Left forelimb (tissue), 1 donor: ENCODE results near the gene RBBP5.

ENCODE experiments used
- DNase-seq: peaks from one replicate; pipeline ENCODE4 v3.0.0-alpha.2; 2018; ENCODE audit warnings: low spot score

Gene RBBP5

DNA sequence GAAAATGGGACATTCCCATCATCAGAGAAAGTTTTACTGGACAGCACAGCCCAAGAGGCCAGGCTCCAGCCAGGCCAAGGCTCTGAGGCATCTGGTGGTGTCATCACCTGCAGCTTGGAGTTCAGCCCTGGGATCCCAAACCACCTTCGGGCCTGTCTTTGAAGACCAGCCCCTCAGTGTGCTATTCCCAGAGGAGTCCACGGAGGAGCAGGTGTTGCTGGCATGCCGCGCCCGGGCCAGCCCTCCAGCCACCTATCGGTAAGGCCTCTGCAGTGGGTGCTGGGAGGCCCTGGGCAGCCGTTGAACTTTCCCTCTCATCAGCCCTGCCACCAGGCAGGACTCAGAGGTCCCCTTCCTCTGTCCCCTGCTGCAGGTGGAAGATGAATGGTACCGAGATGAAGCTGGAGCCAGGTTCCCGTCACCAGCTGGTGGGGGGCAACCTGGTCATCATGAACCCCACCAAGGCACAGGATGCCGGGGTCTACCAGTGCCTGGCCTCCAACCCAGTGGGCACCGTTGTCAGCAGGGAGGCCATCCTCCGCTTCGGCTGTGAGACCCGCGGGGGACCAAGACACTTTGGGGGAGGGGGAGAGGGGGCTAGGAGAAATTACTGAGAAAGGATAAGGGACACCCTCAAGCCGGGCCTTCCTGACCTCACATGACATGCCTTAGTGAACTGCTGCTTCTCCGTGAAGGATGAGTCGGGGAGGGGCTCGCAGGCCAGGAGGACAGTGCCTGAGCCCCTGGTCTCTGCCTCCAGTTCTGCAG lies 63.8 kb downstream of the RBBP5 start:
- no peak for DNase-seq

DNA sequence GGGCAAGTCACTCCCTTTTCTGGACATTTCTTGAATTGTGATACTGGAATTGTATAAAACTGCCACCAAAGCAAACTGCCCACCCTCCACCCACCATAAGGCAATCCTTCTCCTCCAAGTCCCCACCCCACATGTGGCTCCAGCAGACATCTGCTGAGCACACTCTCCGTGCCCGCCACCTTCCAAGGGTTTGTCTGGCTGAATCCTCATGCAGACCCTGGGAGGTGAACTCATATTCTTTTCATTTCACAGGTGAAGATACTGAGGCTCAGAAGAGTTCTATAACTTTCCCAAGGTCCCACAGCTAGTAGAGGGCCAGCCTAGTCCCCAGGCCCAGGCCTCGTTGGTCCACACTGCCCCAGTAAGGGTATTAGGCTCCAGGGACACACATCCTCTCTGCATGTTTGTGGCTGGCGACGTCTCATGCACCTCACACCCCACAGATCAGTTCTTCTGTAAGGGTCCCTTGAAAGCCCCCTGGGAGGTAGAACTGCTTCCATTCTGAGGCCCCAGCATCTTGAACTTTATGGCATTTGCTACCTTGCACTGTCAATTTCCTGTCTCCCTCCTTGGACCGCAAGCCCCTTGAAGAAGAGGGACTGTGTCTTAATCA lies 64.7 kb downstream of the RBBP5 start:
- no peak for DNase-seq

DNA sequence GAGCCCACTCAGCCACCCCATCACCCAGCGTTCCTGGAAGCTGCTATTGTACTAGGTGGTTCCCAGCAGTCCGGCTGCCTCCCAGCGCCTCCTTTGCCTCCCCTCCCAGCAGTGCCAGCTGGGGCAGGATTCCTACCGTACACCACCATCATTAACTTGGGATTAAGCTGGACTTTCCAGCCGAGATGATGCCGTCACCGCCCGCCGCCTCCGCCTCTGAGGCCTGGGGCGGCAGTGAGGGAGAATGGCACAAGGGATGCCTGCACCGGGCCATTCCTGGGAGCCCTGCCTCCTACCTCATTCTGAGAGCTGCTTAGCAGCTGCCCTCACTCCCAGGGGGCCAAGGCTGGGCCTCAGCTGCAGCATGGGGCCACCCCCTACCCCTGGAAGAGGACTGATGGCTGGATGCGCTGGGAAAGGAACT lies 65.6 kb downstream of the RBBP5 start:
- no peak for DNase-seq

DNA sequence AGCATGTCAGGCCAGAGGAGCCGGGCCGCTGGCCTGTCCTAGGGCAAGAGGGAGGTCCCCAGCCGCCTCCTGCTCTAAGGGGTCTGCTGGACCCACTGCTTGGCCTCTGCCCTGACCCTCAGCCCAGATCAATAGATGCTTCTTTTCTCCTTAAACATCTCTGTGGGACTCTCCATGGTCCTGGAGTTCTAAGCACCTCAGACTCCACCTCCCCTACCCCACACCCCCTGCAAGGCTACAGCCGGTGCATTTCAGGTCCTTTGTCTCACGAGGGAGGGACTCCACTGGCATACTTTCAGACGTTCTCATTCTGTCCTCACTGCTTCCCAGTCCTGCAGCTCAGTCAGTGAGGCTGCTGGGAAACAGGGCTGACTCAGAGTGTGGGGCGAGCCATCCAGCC lies 67.8 kb downstream of the RBBP5 start:
- no peak for DNase-seq

DNA sequence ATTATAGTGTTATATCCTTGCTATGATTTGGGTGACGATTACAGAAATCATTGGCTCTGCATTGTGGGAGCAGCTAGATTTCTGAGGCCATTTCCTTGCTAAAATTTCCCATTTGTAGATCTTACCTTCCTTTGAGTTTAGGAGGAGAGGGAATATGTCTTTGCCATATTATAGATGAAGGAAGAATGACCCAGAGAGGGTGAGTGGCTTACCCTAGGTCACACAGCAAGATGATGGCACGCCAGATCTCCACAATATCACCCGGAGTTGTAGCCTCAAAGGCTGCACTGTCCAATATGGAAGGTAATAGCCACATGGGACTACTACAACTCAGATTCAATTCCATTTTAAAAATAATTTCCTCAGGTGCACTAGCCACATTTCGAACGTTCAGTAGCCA lies 68.5 kb downstream of the RBBP5 start:
- DNase-seq, result no peak

DNA sequence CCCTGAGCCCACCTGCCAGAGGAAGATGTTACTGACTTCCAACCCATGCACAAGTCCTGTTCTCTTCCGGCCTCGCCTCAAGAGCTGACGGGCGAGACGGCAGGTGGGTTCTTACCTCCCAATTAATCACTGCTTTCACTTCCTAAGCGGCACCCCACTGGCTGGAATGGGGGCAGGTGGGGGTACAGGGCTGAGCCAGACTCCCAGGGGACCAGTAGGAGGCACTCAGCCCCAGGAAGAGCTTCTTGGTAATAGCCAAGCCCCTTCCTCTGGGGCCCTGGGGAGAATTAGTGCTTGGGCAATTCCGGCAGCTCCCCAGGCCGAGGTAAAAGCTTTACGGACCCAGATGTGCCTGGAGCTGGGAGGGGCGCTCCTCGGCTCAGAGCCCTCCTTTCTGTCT lies 69.1 kb downstream of the RBBP5 start:
- no peak for DNase-seq

DNA sequence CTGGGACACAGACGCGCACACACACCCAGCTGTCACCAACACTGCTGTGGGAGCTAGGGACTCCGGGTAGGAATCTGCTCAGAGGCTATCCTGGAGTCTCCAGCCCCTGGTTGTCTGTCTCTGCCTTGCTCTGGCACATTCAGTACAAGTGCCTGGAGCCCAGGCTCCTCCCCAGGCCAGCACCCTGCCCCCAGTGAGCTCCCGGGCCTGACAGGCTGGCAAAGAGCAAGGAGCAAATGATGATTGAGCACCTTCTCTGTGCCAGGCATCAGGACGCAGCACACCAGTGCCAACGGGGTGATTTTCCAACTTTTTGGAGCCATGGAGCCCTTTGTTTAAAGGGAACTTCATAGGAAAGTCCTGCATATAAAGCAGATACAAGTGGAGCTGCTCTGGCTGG lies 72.3 kb downstream of the RBBP5 start:
- DNase-seq, result no peak

DNA sequence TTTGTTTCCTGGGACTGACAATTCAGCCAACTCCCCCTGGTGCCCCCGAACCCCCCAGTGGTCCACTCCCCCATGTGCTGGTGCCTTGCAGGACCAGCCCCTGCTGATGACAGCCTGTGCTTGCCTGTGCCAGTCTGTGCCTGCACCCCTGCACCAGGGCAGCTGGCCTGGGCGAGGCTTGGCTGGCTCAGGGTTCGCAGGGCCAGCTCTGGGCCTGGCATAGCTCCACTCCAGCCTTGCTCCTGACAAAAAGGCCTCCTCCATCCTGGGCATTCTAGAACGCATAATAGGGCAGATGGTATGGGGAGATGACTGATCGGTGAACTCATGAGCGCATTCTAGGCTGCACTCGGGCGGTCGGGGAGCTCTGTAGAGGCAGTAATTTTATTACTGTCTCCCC lies 73.4 kb downstream of the RBBP5 start:
- no peak for DNase-seq

DNA sequence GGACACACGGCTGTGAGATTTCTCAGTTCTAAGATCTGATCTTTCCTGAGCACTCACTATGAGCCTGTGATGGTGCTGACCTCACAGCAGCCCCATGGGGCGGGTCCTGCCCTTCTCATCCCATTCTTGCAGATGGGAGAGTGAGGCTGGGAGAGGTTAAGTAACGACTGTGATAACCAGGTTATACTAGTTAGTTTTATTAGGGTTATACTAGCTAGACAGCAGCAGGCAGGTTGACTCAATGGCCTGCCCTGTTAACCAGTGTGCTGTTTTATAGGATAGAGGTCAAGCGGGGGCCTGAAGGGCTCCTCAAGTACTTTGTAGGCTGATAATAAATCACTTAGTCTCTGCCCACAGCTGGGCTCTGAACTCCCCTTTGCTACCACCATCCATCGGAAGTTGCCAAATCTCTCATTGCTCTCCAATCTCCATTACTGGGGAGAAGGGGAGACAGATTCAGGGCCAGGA lies 74.0 kb downstream of the RBBP5 start:
- DNase-seq, result no peak

DNA sequence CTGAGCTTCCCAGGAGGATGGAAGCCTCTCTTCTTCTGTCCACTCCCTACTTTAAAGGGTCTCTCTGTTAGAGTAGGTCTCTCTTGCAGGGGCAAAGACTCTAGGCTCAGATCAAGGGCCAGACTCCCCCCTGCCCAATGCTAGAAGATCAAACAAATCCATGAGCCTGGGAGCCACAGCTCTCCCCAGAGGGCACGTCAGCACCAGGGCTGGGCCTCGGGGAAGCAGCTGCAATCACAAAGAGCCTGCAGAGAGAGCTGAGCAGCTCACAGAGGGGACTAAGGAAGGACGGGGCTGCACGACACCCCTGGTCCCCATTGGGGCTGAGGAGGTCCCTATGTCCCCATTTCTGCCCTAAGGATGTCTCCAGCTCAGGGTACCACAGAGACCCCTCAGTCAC lies 74.9 kb downstream of the RBBP5 start:
- DNase-seq, result no peak

DNA sequence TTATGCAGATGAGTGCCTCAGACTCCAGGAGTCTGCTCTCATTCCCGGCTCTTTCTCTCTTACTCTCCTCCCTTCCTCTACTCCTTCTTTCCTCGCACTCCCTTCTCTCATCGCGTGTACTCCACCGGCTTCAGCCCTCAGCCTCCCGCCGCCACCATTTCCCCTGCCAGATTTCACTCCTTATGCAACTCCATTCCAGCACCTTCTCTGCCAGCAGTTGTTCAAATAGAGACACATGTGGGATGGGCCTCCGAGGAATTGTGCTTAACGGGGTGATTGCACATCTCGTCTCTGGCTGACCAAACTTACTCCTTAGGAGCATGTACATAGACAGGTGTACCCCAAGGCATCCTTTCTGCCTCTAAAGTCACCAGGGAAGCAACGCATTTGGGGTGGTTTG lies 76.6 kb downstream of the RBBP5 start:
- no peak for DNase-seq

DNA sequence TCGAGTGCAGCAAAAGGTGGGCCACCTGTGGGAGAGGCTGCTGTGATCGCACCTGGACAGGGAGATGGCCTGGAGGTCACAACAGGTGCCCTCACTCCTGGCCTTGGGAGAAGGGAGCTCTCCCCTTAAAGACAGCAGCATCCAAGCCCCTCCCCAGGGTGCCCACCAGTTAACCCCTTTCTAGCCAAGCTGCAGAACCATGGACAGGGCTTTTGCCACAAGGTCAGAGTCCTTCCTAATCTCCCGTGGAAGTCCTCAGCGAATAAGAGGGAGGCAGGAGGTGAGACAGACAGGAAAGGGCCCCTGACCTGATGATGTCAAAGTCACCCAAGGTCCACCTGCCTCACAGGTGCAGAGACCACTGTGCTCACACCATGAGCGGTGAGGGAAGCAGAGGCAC lies 77.0 kb downstream of the RBBP5 start:
- DNase-seq, result no peak

DNA sequence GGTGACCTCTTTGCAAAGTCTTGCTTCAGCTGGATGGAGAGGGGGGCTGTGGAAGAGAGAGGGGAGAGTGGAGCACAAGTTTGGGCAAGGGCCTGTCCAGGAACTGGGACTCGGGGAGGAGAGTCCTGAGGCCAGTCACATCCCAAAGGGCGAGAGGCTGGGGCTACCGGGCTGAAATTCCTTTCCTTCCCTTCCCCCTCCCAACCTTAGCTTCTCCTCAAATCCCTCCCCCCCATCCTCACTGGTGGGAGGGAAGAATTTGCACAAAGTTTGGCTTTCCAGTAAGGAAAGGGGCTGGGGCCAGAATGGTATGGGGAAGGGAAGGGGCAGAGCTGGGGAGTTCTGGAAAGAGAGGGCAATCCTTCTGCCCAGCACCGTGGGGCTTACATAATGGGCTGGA lies 77.9 kb downstream of the RBBP5 start:
- no peak for DNase-seq

DNA sequence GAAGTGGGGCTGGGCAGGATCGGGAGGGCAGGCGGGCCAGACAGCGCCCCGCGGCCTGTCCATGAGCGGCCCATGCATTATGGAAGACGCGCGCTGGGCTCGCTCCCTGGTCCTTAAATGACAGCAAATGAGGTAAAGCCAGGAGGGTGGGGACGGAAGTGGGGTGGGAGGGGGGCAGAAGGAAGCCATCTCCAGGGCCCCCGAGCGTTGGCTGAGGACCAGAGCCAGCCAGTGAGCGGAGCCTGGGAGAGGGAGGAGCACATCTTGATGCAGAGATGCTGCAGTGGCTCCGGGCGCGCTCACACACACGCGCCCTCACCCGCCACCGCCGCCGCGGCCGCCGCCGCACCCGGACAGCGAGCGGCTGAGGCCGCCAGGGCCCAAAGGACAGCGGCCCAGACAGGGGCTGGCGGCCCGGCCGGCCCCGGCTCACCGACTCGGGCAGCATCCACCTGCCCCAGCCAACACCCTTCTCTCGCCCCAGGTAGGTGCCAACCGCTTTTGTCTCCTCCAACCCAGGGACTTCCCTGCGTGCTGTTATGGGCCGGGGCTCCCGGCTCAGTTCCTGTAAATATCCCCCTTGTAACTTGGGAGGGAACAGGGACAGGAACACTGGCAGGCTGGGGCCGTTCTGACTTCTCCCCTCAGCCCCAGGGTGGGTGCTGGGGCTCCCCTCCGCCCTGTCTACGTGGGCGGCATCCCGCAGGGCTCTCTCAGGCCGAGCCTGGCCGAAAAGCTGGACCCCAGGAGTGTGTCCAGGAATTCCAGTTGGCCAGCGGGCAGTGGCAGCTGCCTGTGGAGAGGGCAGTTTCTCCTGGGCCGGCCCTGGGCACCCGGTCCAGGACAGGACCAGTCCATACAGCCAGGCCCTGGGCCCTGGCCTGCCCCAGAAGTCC lies 78.6 kb downstream of the RBBP5 start, which contains the start of gene CNTN2:
Gene CNTN2 (plus strand): TSS at position 302 of the 896 bp plus-strand sequence. CDS start 9,974 bp downstream, outside the sequence.
- no peak for DNase-seq

DNA sequence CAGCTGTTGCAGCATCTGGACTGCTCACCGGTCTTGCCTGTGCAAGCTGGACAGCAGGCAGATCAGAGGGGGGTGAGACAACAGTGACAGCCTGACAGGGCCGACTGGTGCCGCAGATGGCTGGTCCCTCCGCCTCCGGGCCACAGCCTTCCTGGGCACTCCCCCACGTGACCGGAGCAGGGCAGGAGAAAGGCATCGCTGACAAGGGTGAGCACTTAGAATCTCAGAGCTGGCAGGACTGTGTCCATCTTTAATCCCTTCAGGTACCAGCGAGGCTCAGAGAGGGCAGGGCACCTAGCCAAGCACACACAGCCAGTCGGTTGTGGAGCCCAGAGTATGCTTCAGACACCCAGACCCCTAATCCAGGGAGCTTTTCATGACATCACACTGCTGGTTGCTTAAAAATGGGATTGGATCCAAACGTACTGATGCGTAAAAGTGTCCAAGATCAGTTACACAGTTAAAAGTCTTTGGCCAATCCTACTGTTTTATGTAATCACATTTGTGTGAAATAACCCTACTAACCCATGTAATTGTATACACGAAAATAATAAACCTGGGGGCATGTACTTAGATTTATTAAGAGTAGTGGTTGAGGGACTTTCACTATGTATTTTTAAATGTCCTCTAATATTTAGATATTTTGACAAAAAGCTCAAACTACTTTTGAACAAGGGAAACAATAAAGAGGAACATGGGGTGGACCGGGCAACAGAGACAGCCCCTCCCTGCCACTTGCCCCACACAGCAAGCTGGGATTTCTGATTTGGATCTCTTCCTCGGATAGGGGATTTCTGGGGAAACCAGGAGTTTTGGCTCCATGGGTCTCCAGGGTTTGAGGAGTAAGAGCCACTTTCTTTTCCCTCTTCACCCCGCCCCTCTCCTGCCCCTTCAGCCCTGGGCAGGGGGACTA lies 79.5 kb downstream of the RBBP5 start:
- DNase-seq, result no peak

DNA sequence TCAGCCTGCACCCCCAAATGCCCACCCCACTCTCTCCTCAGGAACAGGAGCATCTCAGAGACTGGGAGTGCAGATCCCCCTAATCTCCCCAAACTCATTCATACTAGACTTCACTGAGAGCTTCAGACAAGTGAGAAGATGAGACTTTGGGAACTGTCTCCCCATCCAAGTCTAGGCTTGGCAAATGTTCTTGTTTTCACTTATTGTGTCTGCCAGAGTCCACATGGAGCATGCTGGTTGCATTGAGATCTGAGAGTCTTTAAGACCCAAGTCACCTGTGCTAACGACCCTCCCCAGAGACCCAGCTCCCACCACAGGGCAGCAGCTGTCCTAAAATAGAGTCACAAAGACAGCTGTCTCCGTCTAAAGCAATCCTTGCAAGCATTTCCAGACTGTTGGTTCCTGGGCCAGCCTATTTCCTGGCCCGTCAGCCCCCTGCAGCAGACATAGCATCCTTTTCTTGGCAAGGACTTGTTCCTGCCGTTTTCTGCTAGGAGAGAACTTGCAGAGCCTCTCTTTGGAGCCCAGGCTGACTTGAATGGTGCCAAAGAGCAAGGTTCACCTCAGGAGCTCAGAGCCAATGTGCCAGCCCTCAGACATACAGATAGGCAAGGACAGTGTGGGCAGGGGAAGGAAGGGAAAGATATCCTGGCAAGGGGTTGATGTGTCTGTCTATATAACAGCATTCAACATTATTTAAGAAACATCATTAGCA lies 80.6 kb downstream of the RBBP5 start:
- DNase-seq, result no peak

DNA sequence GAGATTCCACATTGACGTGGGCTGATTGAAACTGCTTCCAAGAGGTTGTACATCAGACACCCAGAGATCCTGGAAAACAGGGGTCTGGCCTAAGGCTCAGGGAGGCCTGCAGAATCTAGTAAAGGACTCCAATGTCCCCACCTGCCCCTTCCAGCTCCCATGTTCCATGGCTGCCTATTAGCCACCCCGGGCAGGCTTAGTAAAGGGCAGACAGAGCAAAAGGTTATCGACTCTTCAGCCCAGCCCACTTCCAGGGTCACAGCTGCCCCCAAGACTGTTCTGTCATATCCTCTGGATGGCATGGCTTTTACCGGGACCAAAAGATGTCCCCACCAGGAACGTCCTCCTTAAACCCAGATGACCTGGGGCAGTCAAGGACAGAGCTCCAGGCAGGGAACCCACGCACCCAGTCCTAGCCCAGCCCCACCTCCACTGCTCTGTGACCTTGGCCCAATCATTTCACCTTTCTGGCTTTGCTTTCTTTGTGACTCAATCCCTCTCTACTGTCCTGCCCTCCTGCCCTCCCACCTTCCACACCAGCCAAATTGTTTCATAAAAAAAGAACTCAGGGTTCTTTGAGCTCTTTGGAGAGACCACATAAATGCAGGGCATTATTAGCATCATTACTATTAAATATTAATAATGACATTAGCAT lies 83.5 kb downstream of the RBBP5 start:
- no peak for DNase-seq

DNA sequence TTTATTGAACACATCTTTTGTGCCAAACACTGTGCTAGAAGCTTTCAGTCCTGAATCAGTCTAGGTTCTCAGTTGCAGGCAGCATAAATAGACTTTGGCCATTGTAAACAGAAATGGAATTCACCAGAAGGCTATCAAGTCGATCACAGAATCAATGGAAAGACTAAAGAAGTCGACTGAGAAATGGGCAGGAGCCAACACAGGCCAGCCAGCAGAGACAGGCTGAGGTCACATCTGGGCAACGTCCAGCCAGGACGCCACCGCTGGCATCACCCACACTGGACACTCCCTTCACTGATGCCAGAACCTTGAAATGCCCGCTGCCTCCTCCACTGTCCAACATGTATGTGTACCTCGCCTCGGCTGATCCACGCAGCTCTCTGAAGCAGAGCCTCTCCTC lies 84.2 kb downstream of the RBBP5 start:
- no peak for DNase-seq
